Thyroid gland (tissue), 4 donors: ENCODE data around the gene MS4A14. TPM values are rescaled to one million over a fixed set of nuclear protein-coding genes. Genes with fewer than 3 reads are reported as not detected.

ENCODE experiments used
- DNase-seq, 2 donors: peaks; one replicate each; pipeline ENCODE4 v3.0.0-alpha.2; 2019
- H3K27ac ChIP-seq, 3 donors: fragments of 200-600 bp; sonication (generic); 1 replicate in 2 of 3; 2 replicates in 1 of 3; pipeline ENCODE4 v1.5.1; 2016 to 2019; ENCODE audit warnings: mild to moderate bottlenecking in 1 of 3, moderate library complexity in 1 of 3
- H3K27me3 ChIP-seq: fragments of 200-600 bp; sonication (generic); one replicate; pipeline ENCODE4 v1.5.1; 2019
- H3K36me3 ChIP-seq, 2 donors: fragments of 200-600 bp; sonication (generic); one replicate each; pipeline ENCODE4 v1.5.1; 2016 to 2019
- H3K4me1 ChIP-seq, 2 donors: fragments of 200-600 bp; sonication (generic); one replicate each; pipeline ENCODE4 v1.5.1; 2017 to 2019
- H3K4me3 ChIP-seq, 3 donors: fragments of 200-600 bp; sonication (generic); replicated peaks in 1 of 3; 1 replicate in 2 of 3; 2 replicates in 1 of 3; pipeline ENCODE4 v1.5.1; 2016; ENCODE audit warnings: mild to moderate bottlenecking in 1 of 3
- H3K9me3 ChIP-seq: fragments of 200-600 bp; sonication (generic); one replicate; pipeline ENCODE4 v1.5.1; 2017
- CTCF ChIP-seq, 6 experiments: fragments of 200-600 bp in 3 of 6; fragments of 450-650 bp in 3 of 6; sonication (generic) in 3 of 6; IDR thresholded peaks; one replicate each; pipeline ENCODE4 v1.5.1; 2016 to 2019; ENCODE audit warnings: antibody characterized with exemption in 6 of 6, mild to moderate bottlenecking in 2 of 6, inconsistent platforms in 1 of 6, moderate library complexity in 1 of 6
- POLR2A ChIP-seq, 2 donors: fragments of 450-650 bp; IDR thresholded peaks; one replicate each; pipeline ENCODE4 v1.6.1; 2017; ENCODE audit warnings: antibody characterized with exemption in 2 of 2, mild to moderate bottlenecking in 2 of 2, moderate library complexity in 1 of 2
- WGBS, 2 donors: methylation state at CpG; one replicate each; pipeline ENCODE4 v1.1.5; 2017; 5-methylcytosine and 5-hydroxymethylcytosine counted together
- intact Hi-C: fragments of 100-400 bp; cut with DNase I; formaldehyde crosslinking; loops from one replicate; pipeline ENCODE4 v1.15.1; 2023
- total RNA-seq, 4 donors: library from RNA; depleted of rRNA; stranded (reverse); fragments of >200 nt; gene quantifications; one replicate each; pipeline ENCODE4 v1.2.3, GENCODE V29; 2016

MS4A14 gene
- total RNA-seq, 4 donors from 2014 or later: 0.49 to 1.6 (median 0.92) TPM

GRCh38 chr11:60394666-60395380 is 1.4 kb upstream of the MS4A14 start:
- no peak overlapping the region for H3K4me3 ChIP-seq
- DNase-seq: no peak
- intact Hi-C loops: no loop called here
- H3K4me1 ChIP-seq: no peaks in the 10 kb centered on the region
- no peaks in the 10 kb centered on the region for H3K36me3 ChIP-seq
- TF ChIP-seq CTCF (IDR thresholded peaks at IDR 0.05) (no peak), POLR2A (IDR thresholded peaks at IDR 0.05) (no peak)
- H3K9me3 ChIP-seq: no peaks in the 10 kb centered on the region
- H3K27ac ChIP-seq: no peak overlapping the region
- WGBS, 2 donors: 79 to 90% methylated on average over 7 of the region's 7 CpGs
- H3K27me3 ChIP-seq: no peaks in the 10 kb centered on the region

GRCh38 chr11:60396799-60397198 is 540 bp downstream of the MS4A14 start:
- intact Hi-C loops: no loop called here

GRCh38 chr11:60420015-60420414 is 23.8 kb downstream of the MS4A14 start:
- intact Hi-C loops: no loop called here
- Histone ChIP-seq H3K27ac (no peak overlapping the region), H3K36me3 (no peaks in the 10 kb centered on the region), H3K4me1 (no peaks in the 10 kb centered on the region), H3K27me3 (no peaks in the 10 kb centered on the region), H3K9me3 (no peaks in the 10 kb centered on the region), H3K4me3 (no peak overlapping the region)
- WGBS, 2 donors: 19 to 28% methylated on average over 2 of the region's 2 CpGs
- no peak for DNase-seq
- TF ChIP-seq CTCF (IDR thresholded peaks at IDR 0.05): no peak

More at GRCh38 chr11:60396799-60397198, 540 bp downstream of the MS4A14 start:
- Histone ChIP-seq H3K4me1 (no peaks in the 10 kb centered on the region), H3K27me3 (no peaks in the 10 kb centered on the region), H3K9me3 (no peaks in the 10 kb centered on the region), H3K36me3 (no peaks in the 10 kb centered on the region), H3K4me3 (no peak overlapping the region), H3K27ac (no peak overlapping the region)
- no peak for TF ChIP-seq CTCF (IDR thresholded peaks at IDR 0.05)
- TF ChIP-seq POLR2A (IDR thresholded peaks at IDR 0.05): no peak
- no peak for DNase-seq
- WGBS, 2 donors: 0% methylated on average over 1 of the region's 1 CpG

GRCh38 chr11:60422609-60423008 is 26.4 kb downstream of the MS4A14 start:
- intact Hi-C loops: no loop called here
- no peak for DNase-seq
- no peaks in the 10 kb centered on the region for H3K36me3 ChIP-seq
- TF ChIP-seq POLR2A (IDR thresholded peaks at IDR 0.05) (no peak), CTCF (IDR thresholded peaks at IDR 0.05) (no peak)
- H3K27ac ChIP-seq: no peak overlapping the region
- no peak overlapping the region for H3K4me3 ChIP-seq
- no peaks in the 10 kb centered on the region for H3K9me3 ChIP-seq
- no peaks in the 10 kb centered on the region for H3K27me3 ChIP-seq
- no peaks in the 10 kb centered on the region for H3K4me1 ChIP-seq
- 89 to 92% methylated on average over 1 of the region's 1 CpG for WGBS, 2 donors

- intact Hi-C loops: no loop called here
- TF ChIP-seq POLR2A (IDR thresholded peaks at IDR 0.05) (no peak), CTCF (IDR thresholded peaks at IDR 0.05) (no peak)
- H3K4me3 ChIP-seq: no peak overlapping the region
- H3K27me3 ChIP-seq: no peaks in the 10 kb centered on the region
- no peak for DNase-seq
- H3K36me3 ChIP-seq: no peaks in the 10 kb centered on the region
- 62 to 77% methylated on average over 2 of the region's 2 CpGs for WGBS, 2 donors
- no peaks in the 10 kb centered on the region for H3K4me1 ChIP-seq
- H3K9me3 ChIP-seq: no peaks in the 10 kb centered on the region
- H3K27ac ChIP-seq: no peak overlapping the region
These were observed 32.3 kb downstream of the MS4A14 start for GRCh38 chr11:60428517-60428916.
